GM18505 (cell line): ENCODE results near the gene GLRA3.
"Not testable (repeated sequence)": the region's sequence is repeated elsewhere in the genome, so short reads cannot be mapped to it uniquely, and the experiment has no call there.

Experiments used
- ATAC-seq: cut with Tn5 transposase; IDR thresholded peaks from one replicate; pipeline ENCODE4 v1.9.1; 2021; ENCODE audit not compliant: unreplicated experiment
- POLR2A ChIP-seq: IDR thresholded peaks from 4 replicates; pipeline ENCODE4 v1.6.1; 2011; ENCODE audit warnings: borderline replicate concordance; ENCODE audit not compliant: insufficient read depth, insufficient read length; ENCODE audit errors: extremely low read depth

The GLRA3 gene

DNA sequence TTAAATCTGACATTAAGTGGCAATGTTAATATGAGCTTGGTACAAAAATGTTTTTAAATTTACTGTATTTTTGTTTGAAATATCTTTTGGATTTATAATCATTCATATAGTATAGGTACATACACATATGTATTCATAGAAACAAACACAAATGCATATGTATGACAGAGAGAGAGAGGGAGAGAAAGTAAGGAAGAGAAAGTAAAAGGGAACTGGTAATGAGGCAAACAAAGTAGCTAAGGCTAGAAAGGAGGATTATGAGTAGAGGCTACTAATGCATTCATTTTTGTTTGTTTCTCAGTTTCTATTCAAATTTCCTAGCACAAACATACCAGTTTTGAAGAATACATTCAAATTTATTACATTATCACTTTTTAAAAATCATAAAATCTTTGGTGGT is 132.4 kb downstream of the GLRA3 start:
- no peak for ATAC-seq
- TF ChIP-seq POLR2A = no peak

DNA sequence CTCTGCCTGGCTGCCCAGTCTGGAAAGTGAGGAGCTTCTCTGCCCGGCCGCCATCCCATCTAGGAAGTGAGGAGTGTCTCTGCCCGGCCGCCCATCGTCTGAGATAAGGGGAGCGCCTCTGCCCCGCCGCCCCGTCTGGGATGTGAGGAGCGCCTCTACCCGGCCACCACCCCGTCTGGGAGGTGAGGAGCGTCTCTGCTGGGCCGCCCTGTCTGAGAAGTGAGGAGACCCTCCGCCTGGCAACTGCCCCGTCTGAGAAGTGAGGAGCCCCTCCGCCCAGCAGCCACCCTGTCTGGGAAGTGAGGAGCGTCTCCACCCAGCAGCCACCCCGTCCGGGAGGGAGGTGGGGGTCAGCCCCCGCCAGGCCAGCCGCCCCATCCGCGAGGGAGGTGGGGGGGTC is 137.2 kb downstream of the GLRA3 start:
- ATAC-seq = not testable (repeated sequence)

DNA sequence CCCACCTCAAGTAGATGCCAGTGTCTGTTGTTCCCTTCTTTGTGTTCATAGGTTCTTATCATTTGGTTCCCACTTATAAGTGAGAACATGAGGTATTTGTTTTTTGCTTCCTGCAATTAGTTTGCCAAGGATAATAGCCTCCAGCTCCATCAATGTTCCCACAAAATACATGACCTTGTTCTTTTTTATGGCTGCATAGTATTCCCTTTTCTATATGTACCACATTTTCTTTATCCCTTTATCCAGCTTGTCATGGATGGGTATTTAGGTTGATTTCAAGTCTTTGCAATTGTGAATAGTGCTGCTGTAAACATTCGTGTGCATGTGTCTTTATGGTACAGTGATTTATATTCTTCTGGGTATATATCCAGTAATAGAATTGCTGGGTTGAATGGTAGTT is 138.4 kb downstream of the GLRA3 start:
- no peak for TF ChIP-seq POLR2A
- no peak for ATAC-seq

DNA sequence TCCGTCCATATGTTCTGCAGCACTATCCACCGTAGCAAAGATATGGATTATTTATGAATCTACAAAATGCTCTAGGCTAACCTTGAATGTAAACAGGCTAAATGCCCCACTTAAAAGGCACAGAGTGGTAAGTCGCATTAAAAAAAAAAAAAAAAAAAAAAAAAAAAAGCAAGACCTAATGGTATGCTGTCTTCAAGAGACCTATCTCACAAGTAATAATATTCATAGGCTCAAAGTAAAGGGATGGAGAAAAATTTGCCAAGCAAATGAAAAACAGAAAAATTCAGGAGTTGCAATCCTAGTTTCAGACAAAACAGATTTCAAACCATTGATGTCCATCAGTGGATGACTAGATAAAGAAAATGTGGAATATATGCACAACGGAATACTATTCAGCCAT is 139.4 kb downstream of the GLRA3 start:
- ATAC-seq = no peak
- TF ChIP-seq POLR2A = no peak

DNA sequence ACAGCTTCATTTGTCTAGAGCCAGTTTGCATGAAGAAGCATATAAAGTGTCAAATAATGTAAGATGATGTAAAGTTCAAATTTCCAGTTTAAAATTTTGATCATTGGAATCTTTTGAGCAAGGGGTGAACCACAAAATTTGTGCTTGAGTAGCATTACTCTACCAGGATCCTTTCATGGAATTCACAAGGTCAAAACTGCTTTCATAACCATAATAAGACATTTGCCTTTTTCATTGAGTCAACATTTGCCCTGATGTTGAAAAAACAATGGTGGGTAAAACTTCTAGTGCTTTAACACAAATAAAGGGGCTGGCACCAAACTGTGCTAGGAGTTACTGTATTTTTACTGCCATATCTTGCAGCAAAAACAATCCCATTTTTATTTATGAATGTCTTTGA is 142.2 kb downstream of the GLRA3 start:
- TF ChIP-seq POLR2A = no peak
- ATAC-seq = no peak

DNA sequence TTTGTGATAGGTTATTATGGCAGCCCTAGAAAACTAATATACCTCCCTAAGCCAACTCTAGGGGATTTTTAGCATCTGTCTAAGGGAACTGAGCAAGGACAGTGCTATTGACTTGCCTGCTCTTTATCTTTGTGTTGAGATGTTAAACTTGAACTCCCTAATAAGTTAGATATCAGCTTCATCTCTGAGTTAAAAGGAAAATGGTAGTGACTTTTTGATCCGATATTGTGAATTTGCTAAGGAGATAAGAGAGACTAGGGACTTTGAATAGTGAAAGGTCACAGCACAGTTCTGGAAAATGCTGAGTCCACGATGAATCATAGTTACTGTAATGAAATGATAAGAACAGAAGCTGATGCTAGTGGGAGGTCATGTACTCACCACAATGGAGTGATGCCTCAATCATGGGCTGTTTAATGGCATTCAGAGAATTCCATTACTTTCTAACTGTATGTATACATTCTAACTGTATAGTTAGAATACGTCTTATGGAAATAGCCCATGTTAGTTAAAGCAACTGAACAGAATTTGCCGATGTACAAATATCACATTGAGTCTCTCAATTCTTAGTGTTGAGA is 147.2 kb downstream of the GLRA3 start:
- no peak for TF ChIP-seq POLR2A
- ATAC-seq = no peak

DNA sequence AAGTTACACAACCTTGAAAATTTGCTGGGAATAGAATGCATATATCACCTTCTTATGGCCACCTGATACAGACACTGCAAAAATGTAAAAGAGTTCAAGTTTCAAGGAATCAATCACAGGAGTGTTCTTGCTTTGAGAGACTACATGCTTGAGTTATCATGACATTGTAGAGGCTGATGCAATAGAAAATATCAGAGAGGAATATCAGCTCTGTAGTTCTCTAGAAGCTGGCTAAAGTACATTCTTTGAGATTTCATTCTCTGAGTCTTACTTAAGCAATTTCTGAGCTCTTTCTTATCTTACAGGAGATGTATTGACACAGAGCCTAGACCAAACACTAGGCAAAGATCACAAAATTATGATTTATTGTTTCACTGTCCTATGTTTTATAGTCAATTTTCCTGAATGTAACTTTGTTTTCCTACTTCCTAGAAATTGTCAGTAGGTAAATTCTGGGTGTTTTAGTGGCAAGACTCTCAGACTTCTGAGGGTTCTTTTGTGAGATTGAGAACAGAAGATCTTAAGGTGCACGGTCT is 154.7 kb downstream of the GLRA3 start:
- no peak for TF ChIP-seq POLR2A
- ATAC-seq = no peak

DNA sequence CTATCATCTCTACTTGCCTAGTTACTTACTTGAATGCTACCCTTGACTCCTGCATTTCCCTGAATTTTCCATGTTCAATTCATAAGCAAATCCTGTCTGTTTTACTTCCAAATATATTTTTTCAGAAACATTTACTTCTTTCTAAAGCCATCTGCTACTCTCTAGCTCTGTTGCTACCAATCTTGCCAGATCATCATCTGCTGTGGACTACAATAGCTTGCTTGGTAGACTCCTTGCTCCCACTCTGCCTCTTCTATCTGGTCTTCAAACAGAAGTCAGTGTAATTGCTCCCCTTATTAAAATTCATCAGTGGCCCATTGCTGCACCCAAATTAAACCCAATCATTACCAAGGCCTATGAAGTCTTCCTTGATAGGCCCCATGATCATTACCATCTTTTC is 155.2 kb downstream of the GLRA3 start:
- TF ChIP-seq POLR2A = no peak
- no peak for ATAC-seq

DNA sequence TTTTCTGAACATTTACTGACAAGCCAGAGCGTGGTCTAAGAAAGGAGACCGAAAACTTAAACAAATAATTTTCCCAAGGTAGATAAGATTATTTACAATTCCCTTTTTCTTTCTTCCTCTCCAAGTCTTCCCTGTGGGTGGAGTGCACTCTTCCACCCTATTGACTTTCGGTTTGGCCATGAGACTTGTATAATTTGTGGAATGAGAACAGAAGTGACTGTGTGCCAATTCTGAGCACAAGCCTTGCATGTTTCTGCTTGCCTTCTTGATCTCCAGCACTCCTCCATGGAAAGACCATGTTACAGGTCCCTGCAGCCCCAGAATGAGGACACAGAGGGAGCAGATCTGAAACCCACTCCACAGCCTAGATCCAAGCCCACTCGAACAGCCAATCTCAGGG is 156.8 kb downstream of the GLRA3 start:
- no peak for TF ChIP-seq POLR2A

DNA sequence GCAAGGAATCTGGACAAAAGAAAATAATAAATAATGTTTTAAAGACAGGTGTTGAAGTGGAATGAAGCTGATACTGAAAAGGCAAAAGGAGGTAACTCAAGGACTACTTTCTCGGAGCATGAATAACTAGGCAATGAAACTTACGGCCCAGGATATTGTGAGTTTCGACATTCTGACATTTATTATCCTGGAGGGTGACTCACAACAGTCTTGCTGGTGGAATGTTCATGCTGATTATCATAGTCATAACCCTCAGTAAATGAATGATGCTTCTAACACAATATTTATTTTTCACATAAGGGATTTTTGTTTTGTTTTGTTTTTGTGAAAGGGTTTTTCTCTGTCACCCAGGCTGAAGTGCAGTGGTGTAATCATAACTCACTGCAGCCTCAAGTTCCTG is 159.8 kb downstream of the GLRA3 start:
- TF ChIP-seq POLR2A = no peak

More for the DNA sequence above, 156.8 kb downstream of the GLRA3 start:
- no peak for ATAC-seq

DNA sequence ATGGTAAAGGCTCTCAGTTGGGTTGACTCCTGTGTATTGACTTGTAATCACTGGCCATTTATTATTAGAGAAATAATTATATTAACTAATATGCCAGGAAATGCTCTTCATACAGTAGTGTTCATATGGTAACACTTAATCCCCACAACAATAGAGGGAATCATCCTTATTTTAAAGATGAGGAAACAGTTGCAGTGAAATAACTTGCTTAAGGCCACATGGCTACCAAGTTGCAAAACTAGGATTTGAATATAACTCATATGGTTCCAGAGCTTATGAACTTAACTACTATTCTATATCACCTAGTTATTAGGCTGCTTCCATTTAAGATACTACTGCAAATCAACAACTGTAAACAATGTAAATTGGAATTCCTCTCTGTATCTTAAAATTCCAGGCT is 163.2 kb downstream of the GLRA3 start:
- TF ChIP-seq POLR2A = no peak
- ATAC-seq = no peak

More for the DNA sequence above, 159.8 kb downstream of the GLRA3 start:
- no peak for ATAC-seq

DNA sequence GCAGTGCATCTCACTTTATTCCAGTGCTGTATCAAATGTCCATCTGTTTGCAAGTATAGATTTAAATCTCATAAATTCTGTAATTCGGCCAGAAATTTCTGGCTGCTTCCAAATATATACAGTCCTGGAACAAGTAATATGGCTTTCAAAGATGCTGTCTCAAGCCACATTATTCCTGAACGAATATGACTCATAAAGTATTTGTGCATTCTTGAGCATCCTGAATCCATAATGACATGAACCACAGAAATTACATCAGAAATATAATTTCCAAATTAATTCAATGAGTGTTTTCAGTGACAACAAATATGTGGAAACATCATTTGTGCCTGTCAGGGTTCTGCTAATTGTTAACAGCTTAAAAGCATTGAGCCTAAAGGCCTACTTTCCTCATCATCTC is 165.8 kb downstream of the GLRA3 start:
- no peak for ATAC-seq
- no peak for TF ChIP-seq POLR2A

DNA sequence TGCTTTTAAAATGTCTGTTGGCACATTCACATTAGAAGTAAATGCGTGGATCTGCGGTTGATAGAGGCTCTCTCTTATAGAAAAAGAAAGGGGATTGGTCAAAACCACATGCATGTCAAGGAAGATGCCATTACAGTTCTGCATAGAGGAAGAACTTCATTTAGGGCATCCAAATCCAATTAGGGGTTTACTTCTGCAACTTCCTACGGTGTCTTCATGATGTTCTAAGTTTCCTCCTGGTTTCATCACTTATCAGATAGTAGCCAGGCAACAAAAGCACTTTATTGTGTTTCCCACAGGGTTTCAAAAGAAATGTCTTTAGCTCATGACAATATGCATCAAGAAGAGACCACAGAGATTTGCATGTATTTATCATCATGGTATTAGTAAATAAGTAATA is 170.8 kb downstream of the GLRA3 start:
- no peak for TF ChIP-seq POLR2A
- no peak for ATAC-seq

DNA sequence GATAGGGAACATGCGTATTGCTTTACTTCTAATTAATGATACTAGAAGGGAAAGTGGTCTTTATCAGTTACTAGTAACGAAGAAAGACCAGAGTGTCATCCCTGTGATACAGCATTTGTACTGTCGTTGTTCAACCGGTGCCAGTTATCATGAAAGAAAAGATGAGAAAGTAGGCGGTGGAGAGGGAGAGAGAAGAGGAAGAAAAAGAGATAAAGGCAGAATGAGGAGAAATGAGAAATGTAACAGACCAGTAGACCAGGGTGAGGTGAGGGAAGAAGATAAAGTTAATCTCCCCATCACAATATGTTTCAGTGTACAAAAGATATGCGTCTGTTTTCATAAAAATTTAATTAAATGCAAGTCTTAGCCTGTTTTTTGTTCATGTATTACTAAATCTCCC is 171.6 kb downstream of the GLRA3 start:
- no peak for ATAC-seq
- TF ChIP-seq POLR2A = no peak

DNA sequence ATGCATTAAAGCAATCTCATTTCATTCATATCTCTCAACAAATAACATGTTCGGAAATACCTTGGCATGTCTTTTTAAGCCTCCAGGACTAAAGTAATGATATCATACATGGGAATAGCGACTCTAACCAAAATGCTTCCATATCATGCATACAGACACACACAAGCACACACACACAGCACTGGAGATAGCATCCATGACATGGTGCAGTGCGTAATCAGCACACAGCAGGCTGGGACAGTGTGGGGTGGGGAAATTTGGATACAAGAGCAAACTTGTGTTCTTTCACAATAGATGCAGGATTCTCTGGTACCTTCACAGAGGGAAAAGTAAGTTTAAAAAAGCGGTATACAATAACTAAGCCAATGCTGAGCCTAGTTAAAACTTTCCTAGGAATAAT is 174.4 kb downstream of the GLRA3 start:
- ATAC-seq = no peak

More for the DNA sequence above, 174.4 kb downstream of the GLRA3 start:
- TF ChIP-seq POLR2A = no peak
